ENCODE data around the gene PDE6C. TPM values are rescaled to one million over a fixed set of nuclear protein-coding genes. Genes with fewer than 3 reads are reported as not detected.
A peak's percentile ranks its signal among the peaks of the same experiment; 100 is the strongest.

The PDE6C gene
- total and polyA plus RNA-seq, 12 donors: not detected

GRCh38 chr10:93598157-93598556 lies 14.2 kb upstream of the PDE6C start:
- TF ChIP-seq, protein P1, sequence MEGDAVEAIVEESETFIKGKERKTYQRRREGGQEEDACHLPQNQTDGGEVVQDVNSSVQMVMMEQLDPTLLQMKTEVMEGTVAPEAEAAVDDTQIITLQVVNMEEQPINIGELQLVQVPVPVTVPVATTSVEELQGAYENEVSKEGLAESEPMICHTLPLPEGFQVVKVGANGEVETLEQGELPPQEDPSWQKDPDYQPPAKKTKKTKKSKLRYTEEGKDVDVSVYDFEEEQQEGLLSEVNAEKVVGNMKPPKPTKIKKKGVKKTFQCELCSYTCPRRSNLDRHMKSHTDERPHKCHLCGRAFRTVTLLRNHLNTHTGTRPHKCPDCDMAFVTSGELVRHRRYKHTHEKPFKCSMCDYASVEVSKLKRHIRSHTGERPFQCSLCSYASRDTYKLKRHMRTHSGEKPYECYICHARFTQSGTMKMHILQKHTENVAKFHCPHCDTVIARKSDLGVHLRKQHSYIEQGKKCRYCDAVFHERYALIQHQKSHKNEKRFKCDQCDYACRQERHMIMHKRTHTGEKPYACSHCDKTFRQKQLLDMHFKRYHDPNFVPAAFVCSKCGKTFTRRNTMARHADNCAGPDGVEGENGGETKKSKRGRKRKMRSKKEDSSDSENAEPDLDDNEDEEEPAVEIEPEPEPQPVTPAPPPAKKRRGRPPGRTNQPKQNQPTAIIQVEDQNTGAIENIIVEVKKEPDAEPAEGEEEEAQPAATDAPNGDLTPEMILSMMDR (IDR thresholded peaks at IDR 0.05): no peak
- no peaks in the 10 kb centered on the region for H3K9me3 ChIP-seq
- peaks cover 0 to 15% (median 8%) of the 10 kb centered on the region in 9 donors for H3K4me1 ChIP-seq
- no peak for ATAC-seq
- intact Hi-C loops (cut with DNase I): no loop called here
- H3K27ac ChIP-seq: no peak overlapping the region
- no peaks in the 10 kb centered on the region for H3K36me3 ChIP-seq
- peaks cover 0 to 45% (median 32%) of the 10 kb centered on the region in 7 donors for H3K27me3 ChIP-seq
- no peak for DNase-seq
- H3K4me3 ChIP-seq: no peak overlapping the region
- 89 to 90% methylated on average over 5 of the region's 5 CpGs for WGBS, 2 donors

- intact Hi-C loops (cut with DNase I): no loop called here
- 30 to 44% methylated on average over 1 of the region's 1 CpG for WGBS, 2 donors
- no peak overlapping the region for H3K4me3 ChIP-seq
- DNase-seq (no peak), ATAC-seq (no peak)
- TF ChIP-seq, protein P1 (IDR thresholded peaks at IDR 0.05): no peak
- H3K27me3 ChIP-seq: peaks cover 0 to 57% (median 44%) of the 10 kb centered on the region in 7 donors
- H3K36me3 ChIP-seq: no peaks in the 10 kb centered on the region
- peaks cover 0 to 15% (median 8%) of the 10 kb centered on the region in 9 donors for H3K4me1 ChIP-seq
- H3K27ac ChIP-seq: no peak overlapping the region
- H3K9me3 ChIP-seq: no peaks in the 10 kb centered on the region
These were observed 13.0 kb upstream of the PDE6C start for GRCh38 chr10:93599335-93599734.

DNA sequence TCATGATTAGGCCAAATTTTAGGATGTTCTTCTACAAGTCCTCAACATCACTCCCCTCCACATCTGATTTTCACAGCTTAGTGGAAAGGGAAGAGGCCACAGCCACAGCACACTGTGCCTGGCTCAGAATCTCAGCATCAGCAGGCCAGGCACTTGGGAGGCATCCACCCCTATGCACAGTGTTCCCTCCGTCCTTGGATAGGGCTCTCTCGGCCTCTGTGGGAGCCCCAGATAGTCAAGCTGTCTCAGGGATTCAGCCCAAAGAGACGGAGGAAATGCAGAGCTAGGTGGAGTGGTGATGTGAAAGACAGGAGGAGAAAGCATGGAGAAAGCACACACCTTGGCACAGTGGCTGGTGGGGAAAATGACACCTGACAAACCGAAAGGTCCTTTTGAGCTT lies 12.6 kb upstream of the PDE6C start:
- TF ChIP-seq, protein P1 (IDR thresholded peaks at IDR 0.05): no peak
- 82 to 85% methylated on average over 4 of the region's 4 CpGs for WGBS, 2 donors
- Histone ChIP-seq H3K4me3 (no peak overlapping the region), H3K27me3 (peaks cover 0 to 61% (median 48%) of the 10 kb centered on the region in 7 donors), H3K36me3 (no peaks in the 10 kb centered on the region), H3K9me3 (no peaks in the 10 kb centered on the region), H3K4me1 (peaks cover 0 to 15% (median 8%) of the 10 kb centered on the region in 9 donors), H3K27ac (no peak overlapping the region)
- no peak for ATAC-seq
- DNase-seq: no peak
- intact Hi-C loops (cut with DNase I): no loop called here

GRCh38 chr10:93600446-93601145 lies 11.7 kb upstream of the PDE6C start:
- Histone ChIP-seq H3K4me3 (peak overlapping the region in 9 of 10 donors; percentile 26 to 45 (median 40)), H3K9me3 (no peaks in the 10 kb centered on the region), H3K36me3 (no peaks in the 10 kb centered on the region), H3K27ac (no peak overlapping the region), H3K27me3 (peaks cover 0 to 67% (median 56%) of the 10 kb centered on the region in 7 donors), H3K4me1 (peaks cover 0 to 15% (median 8%) of the 10 kb centered on the region in 9 donors)
- WGBS, 2 donors: 6 to 9% methylated on average over 49 to 56 of the region's 60 CpGs
- TF ChIP-seq, protein P1 (IDR thresholded peaks at IDR 0.05): no peak
- no peak for DNase-seq
- intact Hi-C loops (cut with DNase I): no loop called here
- ATAC-seq: peak in 5 of 8 donors; percentile 19 to 62 (median 30)

All from heart right ventricle (tissue), 16 donors.